Activated CD4-positive, alpha-beta T cell treated with anti-CD3 and anti-CD28 coated beads, Interleukin-2, amount 50 U/mL, for 1 hour (primary cell): ENCODE measurements around the gene ROBO1.
"Not testable (repeated sequence)": the region's sequence is repeated elsewhere in the genome, so short reads cannot be mapped to it uniquely, and the experiment has no call there.

Experiments
- DNase-seq: peaks from one replicate; pipeline ENCODE4 v3.0.0-alpha.2; 2020

Gene ROBO1

DNA sequence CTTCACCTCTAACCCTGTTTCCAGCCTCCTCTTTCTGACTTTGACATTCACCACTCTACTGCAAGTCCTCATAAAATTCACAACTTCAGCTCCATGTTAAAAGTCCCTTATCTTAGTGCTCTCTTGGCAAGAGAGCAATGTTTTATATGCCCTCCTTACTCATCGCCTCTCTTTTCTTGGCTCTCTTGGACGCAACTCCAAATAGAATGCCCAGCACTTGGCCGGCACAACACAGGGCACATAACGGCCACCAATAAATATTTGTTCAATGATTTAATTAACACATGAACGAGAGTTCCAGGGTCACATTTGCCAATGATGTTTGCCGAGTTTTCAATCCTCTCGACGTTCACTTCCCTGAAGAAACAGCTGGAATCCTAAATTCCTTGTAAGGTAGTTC is 401.4 kb downstream of the ROBO1 start:
- no peak for DNase-seq

DNA sequence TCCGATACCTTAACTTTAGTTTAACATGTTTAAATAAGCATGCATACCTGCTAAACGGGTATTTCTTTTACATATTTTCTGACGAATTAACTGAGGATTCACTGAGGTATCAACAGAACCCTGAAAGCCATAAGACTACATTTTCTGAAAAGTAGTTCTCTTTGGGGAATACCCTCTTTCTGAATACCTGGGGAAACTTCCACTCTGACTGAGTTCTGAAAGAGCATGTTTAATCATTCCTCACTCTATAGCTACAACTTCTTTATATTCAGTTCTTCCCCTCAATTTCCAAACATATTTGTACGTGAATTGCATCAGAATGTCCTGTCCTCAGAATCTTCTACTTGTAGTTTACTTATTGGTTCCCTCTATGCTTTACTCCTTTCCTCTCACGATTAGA is 403.0 kb downstream of the ROBO1 start:
- no peak for DNase-seq

DNA sequence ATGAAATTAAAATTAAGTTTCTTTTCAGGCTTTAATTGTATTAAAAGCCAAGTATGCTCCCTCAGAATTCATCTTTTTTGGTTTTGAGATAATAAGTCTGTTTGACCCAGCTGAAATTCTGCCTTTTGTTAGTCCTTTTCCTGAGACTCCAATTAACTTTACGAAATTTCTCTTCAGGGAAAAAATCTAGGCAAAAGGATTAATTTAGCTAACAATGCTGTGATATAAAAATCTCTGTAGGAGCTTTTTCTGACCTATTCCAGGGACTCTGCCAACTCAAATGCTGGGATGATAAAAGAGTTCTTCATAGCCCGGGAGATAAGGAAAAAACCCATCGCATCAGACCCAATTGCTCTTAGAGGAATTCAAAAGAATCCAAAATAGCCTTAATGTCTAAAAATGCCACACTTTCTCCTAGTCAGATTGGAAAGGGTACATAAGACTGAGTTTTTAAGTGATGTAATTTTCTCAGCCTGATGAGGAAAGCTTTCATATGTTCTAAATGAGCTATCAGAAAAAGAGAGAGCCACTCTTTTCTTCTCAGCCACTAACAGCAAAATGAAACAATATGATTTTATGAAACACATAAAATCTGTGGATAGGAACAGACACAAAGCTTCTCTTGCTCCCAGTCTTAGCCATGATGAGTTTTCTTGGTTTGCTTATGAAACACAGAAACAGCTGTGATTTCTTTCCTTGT is 405.1 kb downstream of the ROBO1 start:
- no peak for DNase-seq

DNA sequence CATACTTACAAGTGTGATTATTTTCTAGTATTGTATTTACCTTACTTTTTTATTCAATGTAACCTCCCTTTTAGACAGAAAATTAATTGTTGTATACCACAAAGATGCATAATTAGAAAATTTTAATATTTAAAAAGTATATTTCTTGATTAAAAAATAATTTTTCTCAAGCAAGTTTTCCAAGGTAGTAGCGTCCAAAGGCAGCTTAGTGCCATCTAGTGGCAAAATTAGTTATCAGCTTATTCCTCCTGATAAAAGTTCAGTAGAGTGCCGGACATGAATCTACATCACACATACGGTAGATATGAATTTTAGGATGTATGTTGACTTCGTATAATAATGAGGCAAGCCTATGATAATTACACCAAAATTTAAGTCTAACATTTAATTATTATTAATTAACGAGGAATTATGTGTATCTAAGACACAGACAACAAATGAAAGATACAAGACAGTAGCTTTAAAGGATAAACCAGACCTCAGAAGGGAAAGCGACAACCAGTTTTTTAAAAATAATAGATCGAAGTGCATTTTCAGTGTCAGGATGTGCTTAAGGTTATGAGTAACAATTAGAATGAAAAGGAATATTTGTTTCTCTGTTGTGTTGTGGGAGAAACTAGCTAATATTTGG is 405.9 kb downstream of the ROBO1 start:
- DNase-seq, result no peak

DNA sequence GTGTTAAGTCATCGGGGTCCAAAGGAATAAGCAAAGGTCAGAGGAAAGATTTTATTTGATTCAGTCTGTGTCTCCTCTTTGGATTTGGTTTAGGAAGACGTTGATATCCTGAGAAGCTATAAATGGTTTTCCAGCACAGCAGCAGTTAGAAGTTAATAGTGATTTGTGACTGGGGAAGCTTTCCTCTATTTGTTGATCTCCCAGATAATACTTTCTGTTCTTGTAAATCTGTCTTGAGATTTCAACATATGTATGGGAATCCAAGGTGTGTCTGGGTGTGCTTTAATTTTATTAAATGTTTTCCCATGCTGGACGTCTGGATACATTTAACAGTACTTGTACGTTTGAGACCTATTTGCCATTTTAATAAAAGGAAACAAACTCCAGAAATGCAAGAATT is 409.5 kb downstream of the ROBO1 start:
- no peak for DNase-seq

DNA sequence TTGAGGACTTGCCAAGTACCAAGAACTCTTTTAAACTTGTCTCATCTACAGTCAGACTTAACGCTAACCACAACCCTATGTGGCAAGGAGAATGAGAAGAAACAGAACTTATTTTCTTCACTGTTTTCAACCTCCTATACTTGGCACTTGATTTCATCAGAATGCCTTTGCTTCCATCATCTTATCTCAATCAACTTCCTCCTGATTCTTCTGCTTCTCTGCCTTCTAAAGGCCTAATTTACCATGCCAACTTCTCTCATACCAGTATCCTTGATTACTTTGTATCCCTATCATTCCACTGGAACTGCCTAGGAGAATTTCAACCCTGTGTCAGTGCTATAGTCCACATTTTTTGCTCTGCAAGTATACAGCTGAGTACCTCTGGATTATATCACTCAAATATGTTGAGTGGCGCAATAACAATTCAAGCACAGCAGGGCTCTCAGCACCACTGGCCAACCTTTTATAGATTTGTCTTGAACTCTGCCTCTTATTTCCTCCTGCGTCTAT is 413.6 kb downstream of the ROBO1 start:
- DNase-seq, result no peak

DNA sequence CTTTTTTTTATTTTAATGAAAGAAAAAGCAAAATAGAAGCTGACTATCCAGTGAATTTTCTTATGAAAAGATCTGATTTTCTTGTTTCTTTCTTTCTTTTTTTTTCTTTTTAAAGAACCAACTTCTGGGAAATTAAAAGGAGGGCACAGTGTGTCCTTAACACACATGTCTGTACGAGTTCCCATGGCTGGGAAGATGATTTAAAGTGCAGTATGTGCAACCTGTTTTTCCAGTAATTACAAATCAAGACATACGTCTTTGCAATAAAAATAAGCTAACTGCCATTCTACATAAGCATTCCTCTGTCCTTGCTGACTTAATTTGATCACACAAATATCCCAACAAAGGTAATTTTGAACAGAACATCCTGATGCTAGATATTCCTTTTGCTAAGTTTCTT is 416.1 kb downstream of the ROBO1 start:
- no peak for DNase-seq

DNA sequence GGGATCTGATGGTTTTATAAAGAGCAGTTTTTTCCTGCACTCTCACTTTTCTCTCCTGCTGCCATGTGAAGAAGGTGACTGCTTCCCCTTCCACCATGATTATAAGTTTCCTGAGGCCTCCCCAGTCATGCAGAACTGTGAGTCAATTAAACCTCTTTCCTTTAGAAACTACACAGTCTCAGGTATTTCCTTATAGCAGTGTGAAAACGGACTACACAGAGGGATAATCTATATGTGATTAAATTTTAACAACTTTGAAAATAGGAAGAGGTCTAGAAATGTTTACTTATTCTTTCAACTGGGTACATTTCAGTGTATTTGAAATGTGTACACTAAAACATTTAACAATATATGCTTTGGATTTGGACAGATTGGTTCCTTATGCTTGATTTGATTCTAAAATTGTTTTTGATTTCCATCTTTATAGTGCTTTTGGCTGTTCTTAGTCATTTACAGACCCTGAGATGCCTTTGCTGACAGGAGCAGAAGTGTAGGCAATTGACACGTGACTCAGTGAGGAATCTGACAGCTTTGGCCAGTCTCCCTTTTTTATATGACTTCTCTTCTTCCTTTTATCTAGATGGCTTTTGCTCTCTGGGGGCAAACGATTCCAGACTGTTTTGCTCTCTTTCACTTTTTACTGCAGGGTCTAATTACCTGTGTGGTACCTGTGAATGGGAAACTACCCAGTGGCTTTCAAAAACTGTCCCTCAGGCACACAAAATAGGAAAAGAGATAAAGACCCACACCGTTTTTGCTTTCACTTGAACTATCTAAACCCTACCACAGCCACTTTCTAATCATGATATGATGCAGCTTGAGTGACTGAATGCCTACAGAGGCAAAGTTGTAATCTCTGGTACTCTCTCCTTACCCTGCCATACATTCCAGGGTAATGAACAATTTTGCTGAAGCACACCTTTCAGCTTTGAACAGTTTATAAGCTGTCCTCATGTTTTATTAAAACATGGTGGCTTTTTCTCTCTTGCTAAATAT is 422.6 kb downstream of the ROBO1 start:
- no peak for DNase-seq

DNA sequence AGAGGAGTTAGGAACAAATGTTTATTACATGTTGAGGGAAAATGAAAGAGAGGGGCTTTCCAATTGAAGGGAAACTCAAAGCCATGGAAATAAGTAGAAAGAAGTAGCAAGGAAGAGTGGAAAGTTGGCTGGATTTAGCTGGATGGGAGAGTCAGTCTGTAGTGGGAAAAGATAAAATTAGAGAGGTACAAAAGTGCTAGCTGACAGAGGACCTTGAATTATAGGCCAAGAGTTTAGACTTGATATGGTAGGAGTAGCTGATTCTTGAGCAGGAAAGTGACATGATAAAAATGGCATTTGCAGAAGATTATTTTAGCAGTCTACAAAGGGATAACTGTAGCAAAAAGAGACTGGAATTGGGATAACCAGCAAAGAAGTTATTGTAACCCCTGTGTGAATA is 425.8 kb downstream of the ROBO1 start:
- DNase-seq, result no peak

DNA sequence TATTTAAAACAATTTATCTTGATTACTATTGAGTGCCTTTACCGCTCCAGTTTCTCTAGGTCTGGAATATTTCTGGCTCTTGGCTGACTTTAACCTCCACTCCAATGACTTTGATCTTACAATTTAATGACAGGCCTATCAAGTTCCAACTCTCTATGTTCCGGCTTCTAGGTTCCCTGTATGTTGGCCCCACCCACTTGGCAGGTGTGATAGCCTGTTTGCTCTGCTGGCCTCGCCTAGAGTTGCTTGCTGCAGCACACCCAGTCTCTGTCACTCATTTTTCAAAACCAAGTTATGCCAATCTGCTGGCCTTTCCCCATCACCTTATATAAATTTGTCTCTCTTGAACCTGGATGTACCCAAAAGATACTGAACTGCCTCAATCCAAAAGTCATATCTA is 428.0 kb downstream of the ROBO1 start:
- DNase-seq, result no peak

DNA sequence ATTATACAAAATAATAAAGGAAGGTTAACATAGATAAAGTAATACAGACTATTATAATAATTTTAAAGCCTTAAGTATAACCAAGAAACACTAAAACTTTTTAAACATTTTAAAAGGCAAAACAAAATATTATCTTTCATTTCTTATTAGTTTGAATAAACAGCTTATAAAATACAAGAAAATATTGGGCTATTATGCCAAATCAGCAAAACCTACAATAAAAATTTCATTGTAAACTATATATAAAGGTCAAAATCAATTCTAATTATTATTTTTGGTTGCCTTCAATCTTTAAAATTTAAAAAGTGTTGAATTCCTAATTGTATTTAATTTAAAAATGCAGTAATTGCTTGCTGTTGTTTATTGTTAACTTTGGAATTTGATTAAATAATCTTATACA is 430.0 kb downstream of the ROBO1 start:
- DNase-seq, result no peak

DNA sequence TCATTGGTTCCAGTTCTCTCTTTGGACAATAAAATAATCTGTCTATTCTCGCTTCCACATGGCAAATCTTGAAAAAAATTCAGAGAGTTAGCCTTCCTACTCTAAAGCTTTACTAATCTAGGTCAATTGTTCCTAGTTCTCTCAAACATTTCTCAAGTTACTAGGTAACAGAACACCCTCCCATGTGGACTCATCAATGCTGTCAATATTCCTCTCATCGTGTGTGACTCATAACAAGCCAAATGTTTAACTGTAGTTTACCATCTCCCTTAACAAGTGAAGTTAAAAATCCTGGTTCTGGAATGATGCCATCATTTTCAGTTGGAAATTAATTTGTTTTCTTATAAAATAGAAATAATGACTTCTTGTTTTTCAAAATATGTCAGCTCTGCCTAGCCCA is 438.6 kb downstream of the ROBO1 start:
- no peak for DNase-seq

DNA sequence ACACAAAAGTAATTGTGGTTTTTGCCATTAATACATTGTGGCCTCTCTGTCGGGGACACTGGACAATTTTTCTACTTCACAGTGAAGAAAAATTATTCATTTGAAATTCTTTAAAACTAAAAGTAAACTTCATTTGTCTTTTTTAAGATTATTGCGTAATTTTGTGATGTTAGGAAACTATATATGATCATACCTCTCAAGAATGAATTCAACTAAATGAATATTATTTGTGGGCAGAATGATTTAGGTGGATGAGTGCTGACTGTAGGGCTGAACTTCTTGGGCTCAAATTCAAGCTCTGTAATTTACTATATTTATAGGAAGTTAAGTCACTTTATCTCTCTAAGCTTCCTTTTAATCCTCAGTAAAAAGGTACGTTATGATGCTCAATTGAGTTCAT is 441.2 kb downstream of the ROBO1 start:
- DNase-seq, result no peak

DNA sequence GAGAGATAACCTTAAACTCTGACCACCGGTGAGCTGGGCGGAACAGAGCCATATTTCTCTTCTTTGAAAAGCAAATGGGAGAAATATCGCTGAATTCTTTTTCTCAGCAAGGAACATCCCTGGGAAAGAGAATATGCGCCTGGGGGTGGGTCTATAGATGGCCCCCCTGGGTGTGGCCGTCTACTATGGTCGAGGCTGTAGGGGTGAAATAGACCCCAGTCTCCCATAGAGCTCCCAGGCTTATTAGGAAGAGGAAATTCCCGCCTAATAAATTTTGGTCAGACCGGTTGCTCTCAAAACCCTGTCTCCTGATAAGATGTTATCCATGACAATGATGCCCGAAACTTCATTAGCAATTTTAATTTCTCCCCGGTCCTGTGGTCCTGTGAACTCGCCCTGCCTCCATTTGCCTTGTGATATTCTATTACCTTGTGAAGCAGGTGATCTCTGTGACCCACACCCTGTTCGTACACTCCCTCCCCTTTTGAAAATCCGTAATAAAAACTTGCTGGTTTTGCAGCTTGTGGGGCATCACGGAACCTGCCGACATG is 441.9 kb downstream of the ROBO1 start:
- DNase-seq, result not testable (repeated sequence)

DNA sequence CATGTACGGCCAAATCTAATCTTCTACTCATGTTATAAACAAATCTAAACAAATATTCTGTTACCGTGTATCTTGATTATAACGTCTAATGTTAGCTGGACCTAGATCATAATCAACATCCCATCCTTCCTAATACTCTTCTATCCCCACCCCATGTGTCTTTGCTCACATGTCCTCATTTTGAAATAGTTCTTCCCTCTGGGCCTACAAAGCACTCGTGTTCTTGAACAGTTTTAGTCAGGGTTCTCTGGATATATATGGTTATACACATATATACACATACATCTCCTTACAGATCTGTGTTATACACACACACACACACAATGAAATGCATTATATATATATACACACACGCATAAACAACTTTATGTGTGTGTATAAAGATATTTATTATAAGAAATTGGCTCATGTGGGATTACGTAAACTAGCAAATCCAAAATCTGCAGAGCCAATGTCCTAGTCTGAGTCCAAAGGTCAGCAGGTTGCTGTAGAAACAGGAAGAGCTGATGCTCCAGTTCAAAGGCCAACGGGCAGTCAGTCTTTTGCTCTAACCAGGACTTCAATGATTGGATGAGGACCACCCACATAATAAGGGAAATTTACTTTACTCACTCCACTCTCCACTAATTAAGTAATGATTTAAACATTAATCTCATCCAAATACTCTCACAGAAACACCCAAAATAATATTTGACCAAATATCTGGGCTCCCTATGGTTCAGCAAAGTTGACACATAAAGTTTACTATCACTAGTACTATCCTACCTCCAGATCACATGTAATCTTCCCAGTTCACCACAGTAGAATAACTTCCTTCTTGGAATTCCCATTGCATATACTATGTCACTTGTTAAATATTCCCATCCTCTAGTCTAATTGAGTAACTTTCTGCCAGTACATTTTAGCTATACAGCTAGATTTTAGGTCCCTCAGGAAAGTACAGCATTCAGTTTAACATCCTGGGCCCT is 450.0 kb downstream of the ROBO1 start:
- no peak for DNase-seq

DNA sequence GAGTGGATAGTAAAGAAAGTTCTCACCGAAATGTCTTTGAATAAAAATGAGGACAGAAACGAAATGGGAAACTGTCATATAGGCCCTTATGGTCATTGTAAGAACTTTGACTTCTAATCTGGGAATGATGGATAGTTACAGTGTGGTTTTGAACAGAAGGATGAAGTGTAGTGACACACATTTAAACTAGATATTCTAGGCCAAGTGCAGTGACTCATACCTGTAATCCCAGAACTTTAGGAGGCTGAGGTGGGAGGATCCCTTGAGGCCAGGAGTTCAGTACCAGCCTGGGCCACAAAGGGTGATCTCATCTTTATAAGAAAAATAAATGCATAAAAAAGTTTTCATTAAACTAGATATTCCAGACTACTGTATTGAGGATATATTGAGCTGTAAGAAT is 452.8 kb downstream of the ROBO1 start:
- no peak for DNase-seq

DNA sequence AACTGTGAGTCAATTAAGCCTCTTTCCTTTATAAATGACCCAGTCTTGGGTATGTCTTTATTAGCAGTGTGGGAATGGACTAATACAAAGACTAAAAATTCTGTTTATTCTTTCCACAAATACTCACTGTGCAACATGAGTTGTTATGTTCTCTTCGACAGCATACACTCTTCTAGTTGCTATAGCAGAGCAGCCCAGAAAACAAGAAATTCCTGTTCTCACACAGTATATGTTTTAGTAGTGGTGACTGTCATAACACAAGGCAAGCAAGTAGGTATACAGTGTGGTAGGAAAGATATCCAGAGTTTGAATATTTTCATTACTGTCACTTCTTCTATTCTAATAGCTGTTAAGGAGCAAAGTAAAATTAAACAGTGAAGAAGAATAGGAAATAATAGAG is 453.3 kb downstream of the ROBO1 start:
- DNase-seq, result no peak

DNA sequence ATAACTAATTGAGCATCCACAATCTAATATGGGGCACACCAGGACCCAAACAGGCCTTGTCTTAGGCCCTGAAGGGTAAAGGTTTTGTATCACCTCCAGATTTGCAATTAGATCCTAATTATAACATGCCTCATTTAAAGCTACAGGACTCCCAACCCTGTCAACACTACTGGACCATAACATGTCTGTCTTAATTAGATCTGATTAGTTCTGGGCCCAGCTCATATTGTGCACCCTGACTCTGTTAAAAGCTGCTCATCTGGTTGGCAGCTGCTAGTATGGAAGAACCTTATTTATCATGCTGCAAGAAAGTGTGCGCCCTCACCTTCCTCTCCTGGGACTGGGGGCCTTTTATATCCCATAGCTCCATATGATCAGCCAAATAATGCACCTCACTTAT is 457.8 kb downstream of the ROBO1 start:
- no peak for DNase-seq

DNA sequence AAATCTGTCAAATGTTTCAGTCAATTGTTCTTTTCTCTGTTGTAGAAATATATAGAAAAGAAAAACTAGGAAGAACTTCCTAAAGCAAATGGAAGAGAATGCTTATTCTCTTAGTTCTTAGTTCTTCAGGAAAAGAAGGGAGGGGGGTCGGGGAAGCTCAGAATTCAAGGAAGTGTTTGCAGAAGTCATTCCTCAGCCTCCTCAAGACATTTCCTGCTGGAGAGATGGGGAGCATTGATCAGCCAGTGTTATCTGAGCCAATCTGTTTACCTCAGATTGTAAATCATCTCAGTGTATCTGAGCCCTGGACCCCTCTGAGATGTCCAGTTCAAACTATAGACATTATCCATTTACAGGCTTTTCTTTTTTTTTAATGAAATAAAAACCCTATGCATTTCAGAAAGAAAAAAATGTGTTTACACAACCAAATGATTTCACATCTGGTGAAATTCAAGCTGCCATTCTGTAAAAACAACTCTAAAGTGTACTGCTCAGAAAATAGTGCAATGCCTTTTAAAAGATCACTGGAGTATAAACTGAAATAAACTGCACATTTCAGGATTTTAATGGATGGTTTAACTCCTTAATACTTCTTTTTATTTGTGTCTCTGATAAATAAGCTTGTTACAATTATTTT is 460.7 kb downstream of the ROBO1 start:
- no peak for DNase-seq

DNA sequence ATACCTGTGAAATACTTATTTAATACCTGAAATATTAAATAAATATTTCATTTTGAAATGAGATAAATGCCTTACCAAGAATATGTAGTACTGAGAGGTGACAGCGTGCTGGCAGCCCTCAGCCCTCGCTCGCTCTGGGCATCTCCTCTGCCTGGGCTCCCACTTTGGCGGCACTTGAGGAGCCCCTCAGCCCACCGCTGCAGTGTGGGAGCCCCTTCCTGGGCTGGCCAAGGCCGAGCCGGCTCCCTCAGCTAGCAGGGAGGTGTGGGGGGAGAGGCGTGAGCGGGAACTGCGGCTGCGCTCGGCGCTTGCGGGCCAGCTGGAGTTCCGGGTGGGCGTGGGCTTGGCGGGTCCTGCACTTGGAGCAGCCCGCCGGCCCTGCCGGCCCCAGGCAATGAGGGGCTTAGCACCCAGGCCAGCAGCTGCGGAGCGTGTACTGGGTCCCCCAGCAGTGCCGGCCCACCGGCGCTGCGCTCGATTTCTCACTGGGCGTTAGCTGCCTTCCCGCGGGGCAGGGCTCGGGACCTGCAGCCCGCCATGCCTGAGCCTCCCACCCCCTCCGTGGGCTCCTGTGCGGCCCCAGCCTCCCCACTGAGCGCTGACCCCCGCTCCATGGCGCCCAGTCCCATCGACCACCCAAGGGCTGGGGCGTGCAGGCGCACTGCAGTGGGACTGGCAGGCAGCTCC is 467.7 kb downstream of the ROBO1 start:
- not testable (repeated sequence) for DNase-seq
